Cortex of kidney (tissue), 1 donor: ENCODE results near the gene CEACAM6.

ENCODE experiments used
- DNase-seq: peaks from one replicate; lab custom pipeline; 2025; lab: John Stamatoyannopoulos, UW

Gene CEACAM6

DNA sequence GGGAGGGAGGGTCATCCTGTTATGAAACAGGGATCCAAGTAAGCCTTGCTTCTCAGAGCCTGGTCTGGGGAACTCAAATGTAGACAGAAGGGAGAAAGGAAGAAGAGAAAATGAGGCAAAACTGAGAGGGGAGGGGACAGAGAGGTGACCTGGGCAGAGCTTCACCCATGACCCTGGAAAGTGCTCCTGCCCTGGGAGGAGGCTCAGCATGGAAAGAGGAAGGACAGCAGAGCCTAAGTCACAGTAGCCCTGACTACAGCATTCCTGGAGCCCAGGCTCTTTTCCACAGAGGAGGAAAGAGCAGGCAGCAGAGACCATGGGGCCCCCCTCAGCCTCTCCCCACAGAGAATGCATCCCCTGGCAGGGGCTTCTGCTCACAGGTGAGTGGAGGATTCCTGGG is 41.0 kb downstream of the CEACAM6 start, which contains the start of gene CEACAM3:
TSS of gene CEACAM3 (plus strand) at position 226 of the 400 bp plus-strand sequence. CDS start at position 317, 91 bp downstream.
- no peak for DNase-seq

DNA sequence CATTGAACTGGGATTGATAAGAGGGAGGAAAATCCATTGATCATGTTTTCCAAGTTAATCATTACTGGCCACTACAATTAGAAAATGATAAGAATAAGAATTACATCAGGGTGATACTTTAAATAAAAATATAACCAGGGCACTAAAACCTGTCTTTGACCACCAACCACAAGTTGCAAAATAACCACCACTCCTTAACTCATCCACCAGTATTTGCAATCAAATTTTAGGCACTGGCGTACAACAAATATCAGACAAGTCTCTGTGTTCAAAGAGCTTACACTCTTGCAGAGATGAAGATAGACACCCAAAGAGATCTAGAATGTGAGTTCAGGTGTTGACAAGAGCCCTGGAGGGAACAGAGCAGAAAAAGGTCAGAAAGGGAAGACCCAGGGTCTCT is 41.6 kb downstream of the CEACAM6 start:
- DNase-seq, result no peak

- DNase-seq, result no peak
Measured at GRCh38 chr19:41799444-41800000, 44.2 kb downstream of the CEACAM6 start.

GRCh38 chr19:41801031-41801430 is 45.7 kb downstream of the CEACAM6 start:
- no peak for DNase-seq

GRCh38 chr19:41801792-41802211 is 46.5 kb downstream of the CEACAM6 start:
- no peak for DNase-seq

- no peak for DNase-seq
Measured at GRCh38 chr19:41802770-41803169, 47.4 kb downstream of the CEACAM6 start.

GRCh38 chr19:41804336-41804735 is 49.0 kb downstream of the CEACAM6 start:
- no peak for DNase-seq

DNA sequence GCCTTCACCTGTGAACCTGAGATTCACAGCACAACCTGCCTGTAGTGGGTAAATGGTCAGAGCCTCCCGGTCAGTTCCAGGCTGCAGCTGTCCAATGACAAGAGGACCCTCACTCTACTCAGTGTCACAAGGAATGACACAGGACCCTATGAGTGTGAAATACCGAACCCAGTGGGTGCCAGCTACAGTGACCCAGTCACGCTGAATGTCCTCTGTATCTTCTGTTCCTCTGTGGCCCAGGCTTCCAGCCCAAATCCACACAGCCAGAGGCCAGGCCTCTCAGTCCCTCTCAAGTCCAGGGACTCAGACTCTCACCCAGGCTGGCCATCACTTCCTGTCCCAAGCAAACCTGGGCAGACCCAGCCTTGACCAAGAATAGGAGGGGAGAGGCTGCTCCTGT is 51.8 kb downstream of the CEACAM6 start:
- DNase-seq, result no peak

- DNase-seq, result no peak
Measured at GRCh38 chr19:41808663-41809566, 53.6 kb downstream of the CEACAM6 start.

- no peak for DNase-seq
Measured at GRCh38 chr19:41810301-41810700, 55.0 kb downstream of the CEACAM6 start.

DNA sequence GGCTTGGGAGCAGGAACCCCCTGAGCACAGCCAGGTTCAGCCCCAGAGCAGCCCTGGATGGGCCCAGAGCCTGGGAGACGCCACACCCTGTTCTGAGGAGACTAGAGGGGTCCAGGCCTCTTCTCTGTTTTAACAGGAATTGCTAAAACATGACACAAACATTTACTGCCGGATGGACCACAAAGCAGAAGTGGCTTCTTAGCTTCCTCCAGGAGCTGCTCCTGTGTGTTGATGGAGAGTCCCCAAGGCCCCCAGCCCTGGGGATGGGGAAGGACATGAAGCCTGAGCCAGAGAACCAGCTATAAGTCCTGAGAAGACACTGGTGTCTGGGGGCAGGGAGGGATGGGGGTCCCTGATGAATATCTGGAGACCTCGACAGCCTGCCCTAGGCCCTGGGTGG is 55.7 kb downstream of the CEACAM6 start:
- no peak for DNase-seq

DNA sequence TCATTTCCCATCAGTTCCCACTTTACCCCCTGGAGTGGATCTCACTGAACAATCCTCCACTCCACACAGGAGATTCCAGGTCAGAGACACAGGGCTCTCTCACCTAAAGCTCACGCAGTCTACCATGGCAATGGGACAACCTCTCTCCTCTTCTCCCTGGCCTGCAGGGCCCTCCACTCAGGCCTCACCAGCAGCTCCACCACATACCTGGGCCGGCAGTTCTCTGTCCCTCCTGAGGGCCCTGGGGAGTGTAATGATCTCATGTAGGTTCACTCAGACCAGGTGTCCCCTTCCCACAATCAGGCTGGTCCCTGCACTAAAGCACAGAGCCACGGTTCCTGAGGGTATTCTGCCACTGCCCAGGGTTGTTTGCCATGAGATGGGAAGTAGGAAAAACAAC is 56.7 kb downstream of the CEACAM6 start:
- no peak for DNase-seq

DNA sequence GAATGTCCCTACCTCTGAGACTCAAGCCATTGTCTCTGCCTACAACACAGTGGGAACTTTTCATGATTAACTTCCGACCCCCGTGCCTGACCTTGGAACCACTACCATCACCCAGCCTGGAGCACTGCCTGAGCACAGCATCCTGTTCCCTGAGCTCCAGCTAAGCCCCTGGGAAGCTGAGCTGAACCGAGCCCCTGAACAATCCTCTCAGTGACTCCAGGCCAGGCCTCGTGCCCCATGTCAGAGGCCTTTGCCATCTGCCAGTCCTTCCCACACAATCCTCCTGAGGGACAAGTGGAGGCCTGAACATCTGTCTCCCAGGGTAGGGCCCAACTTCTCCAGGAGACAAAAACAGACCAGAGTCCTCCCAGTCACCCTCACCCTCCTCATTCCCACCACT is 58.6 kb downstream of the CEACAM6 start:
- no peak for DNase-seq

DNA sequence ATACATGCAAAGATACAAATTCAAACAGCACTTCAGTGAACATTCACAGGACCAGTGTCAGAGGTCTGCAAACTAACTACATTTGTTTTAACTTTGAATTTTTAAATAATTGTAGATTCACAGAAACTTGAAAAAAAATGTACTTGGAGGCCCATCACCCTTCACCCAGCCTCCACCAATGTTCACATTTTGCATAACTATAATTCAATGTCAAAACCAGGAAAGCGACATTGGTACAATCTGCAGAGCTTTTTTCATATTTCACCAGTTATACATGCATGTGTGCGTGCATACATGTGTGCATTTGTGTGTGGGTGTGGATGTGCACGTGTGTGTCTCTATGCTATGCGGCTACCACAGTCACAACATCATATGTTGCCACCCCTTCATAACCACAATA is 60.0 kb downstream of the CEACAM6 start:
- DNase-seq, result no peak

DNA sequence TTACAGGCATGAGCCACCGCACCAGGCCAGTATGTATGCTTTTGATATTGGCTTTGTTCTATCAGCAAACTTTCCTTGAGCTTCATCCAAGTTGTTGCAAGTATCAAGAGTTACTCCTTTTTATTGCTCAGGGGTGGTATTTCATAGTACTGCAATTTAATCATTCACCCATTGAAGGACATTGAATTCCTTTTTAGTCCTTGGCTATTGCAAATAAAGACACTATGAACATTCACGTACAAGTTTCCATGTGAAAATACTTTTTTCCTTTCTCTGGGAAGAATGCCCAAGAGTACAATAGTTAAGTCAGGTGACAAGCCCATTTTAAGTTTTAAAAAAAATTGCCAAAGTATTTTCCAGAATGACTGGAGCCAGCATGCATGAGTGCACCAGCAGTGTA is 61.4 kb downstream of the CEACAM6 start:
- DNase-seq, result no peak

DNA sequence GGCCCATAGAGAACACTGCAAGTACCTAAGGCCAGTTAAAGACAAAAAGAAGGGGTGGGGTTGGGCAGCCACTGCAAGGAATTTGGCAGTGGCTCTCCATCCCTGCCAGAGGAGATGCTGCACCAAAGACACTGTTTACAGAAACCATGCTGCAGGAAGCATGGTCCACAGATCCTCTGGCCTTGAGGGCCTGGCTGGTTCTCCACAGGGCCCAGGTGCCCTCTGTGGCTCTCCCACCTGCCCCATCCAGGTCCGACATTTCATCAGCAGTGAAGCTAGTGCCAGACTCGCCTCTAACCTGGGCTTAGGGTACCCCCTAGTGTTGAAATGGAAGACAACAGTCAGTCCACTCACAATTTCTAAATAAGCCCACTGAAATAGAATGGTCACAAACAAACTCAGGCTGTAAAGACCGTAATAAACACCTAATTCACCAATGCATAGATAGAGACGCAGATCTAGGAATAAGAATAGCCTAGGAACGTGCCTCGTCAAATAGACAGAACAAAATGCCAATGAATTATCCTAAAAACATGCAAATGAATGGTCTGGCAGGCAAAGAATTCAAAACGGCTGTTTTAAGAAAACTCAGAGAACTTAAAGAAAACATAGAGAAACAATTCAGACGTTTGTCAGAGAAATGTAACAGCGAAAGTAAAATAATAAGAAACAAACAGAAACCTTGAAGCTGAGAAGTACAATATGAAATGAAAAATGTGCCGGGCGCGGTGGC is 65.8 kb downstream of the CEACAM6 start:
- DNase-seq, result no peak
